K562 (cell line): Measurements from ENCODE around the gene DGCR2. TPM values are rescaled to one million over a fixed set of nuclear protein-coding genes. Genes with fewer than 3 reads are reported as not detected.

Experiments
- ADNP ChIP-seq: fragments of 200-800 bp; sonication (Bioruptor generic); IDR thresholded peaks from 2 replicates; pipeline ENCODE4 v1.6.1; 2016; ENCODE audit warnings: missing genetic modification characterization, missing compliant biosample characterization
- BHLHE40 ChIP-seq: IDR thresholded peaks from 2 replicates; pipeline ENCODE4 v1.6.1; 2011; ENCODE audit warnings: low read length, improper control_type of control experiment
- BMI1 ChIP-seq: fragments of 150-350 bp; IDR thresholded peaks from 2 replicates; pipeline ENCODE4 v1.6.1; 2014; ENCODE audit warnings: low read length
- CBX3 ChIP-seq, 2 experiments: IDR thresholded peaks; 1 replicate in 1 of 2; 2 replicates in 1 of 2; pipeline ENCODE4 v1.6.1; 2012; ENCODE audit warnings: inconsistent platforms in 2 of 2, low read length in 2 of 2, borderline replicate concordance in 1 of 2, control low read depth in 1 of 2
- CREB1 ChIP-seq, 2 experiments: sonication (generic) in 1 of 2; formaldehyde crosslinking in 1 of 2; IDR thresholded peaks; 2 replicates each; pipeline versions ENCODE4 v1.6.1 to v1.8.0; 2012 to 2022; ENCODE audit warnings: inconsistent platforms in 1 of 2, mild to moderate bottlenecking in 1 of 2, missing genetic modification reagents in 1 of 2, moderate library complexity in 1 of 2
- HDAC6 ChIP-seq: IDR thresholded peaks from 2 replicates; pipeline ENCODE4 v1.6.1; 2012; ENCODE audit warnings: low read depth, mild to moderate bottlenecking, control low read depth, inconsistent platforms, low read length, moderate library complexity
- HNRNPLL ChIP-seq: fragments of 200-400 bp; formaldehyde crosslinking; IDR thresholded peaks from 2 replicates; pipeline ENCODE4 v1.6.1; 2017; ENCODE audit warnings: low read length, low read depth, mild to moderate bottlenecking; ENCODE audit not compliant: poor library complexity, severe bottlenecking
- MBD1 ChIP-seq: fragments of 250-450 bp; sonication (Bioruptor Pico); IDR thresholded peaks from 2 replicates; pipeline ENCODE4 v1.8.0; 2022; ENCODE audit warnings: inconsistent platforms
- NFATC3 ChIP-seq: fragments of 450-650 bp; IDR thresholded peaks from 2 replicates; pipeline ENCODE4 v1.6.1; 2017; ENCODE audit warnings: mild to moderate bottlenecking
- PHB ChIP-seq: fragments of 250-450 bp; sonication (Bioruptor Pico); IDR thresholded peaks from 2 replicates; pipeline ENCODE4 v1.5.0; 2021
- PHTF2 ChIP-seq: fragments of 250-450 bp; sonication (Bioruptor Pico); IDR thresholded peaks from 2 replicates; pipeline ENCODE4 v1.5.0; 2021; ENCODE audit warnings: mild to moderate bottlenecking
- PURB ChIP-seq: sonication (generic); formaldehyde crosslinking; IDR thresholded peaks from 2 replicates; pipeline ENCODE4 v1.9.0; 2021; ENCODE audit warnings: low read depth, mild to moderate bottlenecking, missing genetic modification reagents
- PYGO2 ChIP-seq: fragments of 450-650 bp; IDR thresholded peaks from 2 replicates; pipeline ENCODE4 v1.6.1; 2016; ENCODE audit warnings: mild to moderate bottlenecking, missing genetic modification characterization, moderate library complexity, missing compliant biosample characterization
- SMAD2 ChIP-seq: fragments of 150-350 bp; IDR thresholded peaks from 2 replicates; pipeline ENCODE4 v1.6.1; 2014; ENCODE audit warnings: low read depth, mild to moderate bottlenecking, low read length
- ZBTB2 ChIP-seq: fragments of 450-650 bp; IDR thresholded peaks from 2 replicates; pipeline ENCODE4 v1.6.1; 2016; ENCODE audit warnings: antibody characterized with exemption
- ZNF277 ChIP-seq: fragments of 250-450 bp; sonication (Bioruptor Pico); IDR thresholded peaks from 2 replicates; pipeline ENCODE4 v1.8.0; 2022; ENCODE audit warnings: inconsistent platforms, mild to moderate bottlenecking, moderate library complexity, borderline replicate concordance
- ZNF384 ChIP-seq: IDR thresholded peaks from 2 replicates; pipeline ENCODE4 v1.6.1; 2012; ENCODE audit warnings: low read depth, low read length, improper control_type of control experiment
- polyA plus RNA-seq, 8 experiments: library from polyadenylated mRNA; depleted of rRNA in 4 of 8; stranded (reverse) in 5 of 8; unstranded in 3 of 8; fragments of >200 nt; fragmentation: Nextera tagmentation in 2 of 8; fragmentation: Illumina TruSeq in 1 of 8; extraction: Ambion mirVana in 2 of 8; extraction: Trizol in 1 of 8; gene quantifications; 2 replicates each; pipeline versions ENCODE4 v1.2.1 to v1.2.3, GENCODE V29; 2011 to 2014; ENCODE audit warnings: inconsistent platforms in 1 of 8, missing spikeins in 1 of 8
- total RNA-seq, 7 experiments: library from RNA; depleted of rRNA in 6 of 7; stranded (reverse); fragments of >200 nt in 6 of 7; fragmentation: Illumina TruSeq in 2 of 7; extraction: Trizol in 2 of 7; gene quantifications; 2 replicates each; pipeline versions ENCODE4 v1.2.1 to v1.2.3, GENCODE V29; 2011 to 2021; ENCODE audit warnings: low replicate concordance in 1 of 7
- TF ChIP-seq, protein P1 (sequence below): fragments of 250-450 bp; sonication (Bioruptor Pico); IDR thresholded peaks from 2 replicates; pipeline ENCODE4 v1.8.0; 2021; ENCODE audit warnings: borderline replicate concordance, mild to moderate bottlenecking, moderate library complexity; ENCODE audit not compliant: poor library complexity, severe bottlenecking
- TF ChIP-seq, protein P2 (sequence below), 3 experiments: fragments of 200-800 bp in 1 of 3; sonication (Bioruptor generic) in 1 of 3; sonication (generic) in 1 of 3; formaldehyde crosslinking in 1 of 3; IDR thresholded peaks; 2 replicates each; pipeline versions ENCODE4 v1.6.1 to v1.8.0; 2016 to 2022; ENCODE audit warnings: mild to moderate bottlenecking in 2 of 3, missing compliant biosample characterization in 2 of 3, missing genetic modification characterization in 2 of 3, missing genetic modification reagents in 1 of 3
- TF ChIP-seq, protein P3 (sequence below): sonication (generic); formaldehyde crosslinking; IDR thresholded peaks from 2 replicates; pipeline ENCODE4 v1.8.1; 2023; ENCODE audit warnings: mild to moderate bottlenecking, missing genetic modification reagents

DGCR2 gene
- total and polyA plus RNA-seq, 9 of the 15 experiments (the other 6 are each of a cell fraction or from before 2014, with no cell fraction given) = 0.69 to 101 (median 56.4) TPM

DNA sequence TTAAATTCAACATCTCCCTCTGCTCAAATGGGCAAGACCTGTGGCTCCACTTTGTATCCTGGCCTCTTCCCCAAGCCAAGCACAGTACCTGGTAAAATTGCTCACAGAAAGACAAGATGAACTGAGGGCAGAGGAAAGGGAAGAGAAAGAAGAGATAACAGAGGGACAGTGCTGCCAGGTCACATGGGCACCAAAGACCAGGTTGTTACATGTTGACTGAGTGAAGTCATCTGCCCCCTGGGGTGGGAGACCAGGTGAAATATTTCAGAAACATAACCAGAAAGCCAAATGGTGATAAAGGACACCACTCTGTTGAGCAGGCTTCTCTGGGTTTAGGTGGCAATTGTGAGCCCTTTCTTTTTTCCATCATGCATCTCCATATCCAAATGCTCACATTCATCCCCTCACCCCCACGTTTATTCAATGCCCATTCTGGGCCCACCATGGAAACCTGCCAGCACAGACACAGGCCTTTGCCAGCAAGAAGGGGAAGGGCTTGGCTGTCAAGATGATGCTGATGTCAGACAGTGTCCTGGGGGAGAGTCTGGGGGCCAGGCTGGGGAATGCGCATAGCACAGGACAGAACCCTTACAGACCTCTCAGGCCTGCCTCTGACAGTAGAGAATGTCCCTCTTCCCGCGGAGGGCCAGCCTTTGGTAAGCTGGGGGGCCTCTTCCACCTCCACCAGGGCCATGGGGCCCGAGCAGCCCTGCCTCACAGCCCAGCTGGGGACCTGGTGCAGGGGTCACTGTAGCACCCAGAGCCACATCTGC, 51.6 kb downstream of the DGCR2 start (continued):
- TF ChIP-seq, protein P1, sequence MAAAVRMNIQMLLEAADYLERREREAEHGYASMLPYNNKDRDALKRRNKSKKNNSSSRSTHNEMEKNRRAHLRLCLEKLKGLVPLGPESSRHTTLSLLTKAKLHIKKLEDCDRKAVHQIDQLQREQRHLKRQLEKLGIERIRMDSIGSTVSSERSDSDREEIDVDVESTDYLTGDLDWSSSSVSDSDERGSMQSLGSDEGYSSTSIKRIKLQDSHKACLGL (CRISPR knock-in tag) = no peak
- TF ChIP-seq ADNP (tag) (no peak), BHLHE40 (no peak), ZBTB2 (no peak), HDAC6 (0 out of 2 replicates have a peak, but pooled peaks have one; percentile 60), PHB (CRISPR knock-in tag) (peak; percentile 59; the same call in 1 of the 2 replicates), BMI1 (no peak), NFATC3 (no peak), CREB1 (IDR thresholded peaks at IDR 0.05) (no peak), CREB1 (CRISPR knock-in tag; IDR thresholded peaks at IDR 0.05) (0 out of 2 replicates have a peak, but pooled peaks have one; percentile 15), PHTF2 (CRISPR knock-in tag) (no peak), HNRNPLL (no peak), PYGO2 (tag) (no peak), SMAD2 (no peak), ZNF277 (CRISPR knock-in tag) (no peak), CBX3 (IDR thresholded peaks at IDR 0.05; ENCODE audit: borderline replicate concordance in 1 of 2, low read length in 2 of 2) (peak in 1 of 2 experiments; percentile 20; a peak in 1 of 3 replicates), MBD1 (CRISPR knock-in tag) (no peak), PURB (CRISPR knock-in tag) (no peak), ZNF384 (no peak)
- TF ChIP-seq, protein P2, sequence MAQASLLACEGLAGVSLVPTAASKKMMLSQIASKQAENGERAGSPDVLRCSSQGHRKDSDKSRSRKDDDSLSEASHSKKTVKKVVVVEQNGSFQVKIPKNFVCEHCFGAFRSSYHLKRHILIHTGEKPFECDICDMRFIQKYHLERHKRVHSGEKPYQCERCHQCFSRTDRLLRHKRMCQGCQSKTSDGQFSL (CRISPR knock-in tag; IDR thresholded peaks at IDR 0.05) = no peak
- TF ChIP-seq, protein P2 (tag; IDR thresholded peaks at IDR 0.05) = no peak
- TF ChIP-seq, protein P3, sequence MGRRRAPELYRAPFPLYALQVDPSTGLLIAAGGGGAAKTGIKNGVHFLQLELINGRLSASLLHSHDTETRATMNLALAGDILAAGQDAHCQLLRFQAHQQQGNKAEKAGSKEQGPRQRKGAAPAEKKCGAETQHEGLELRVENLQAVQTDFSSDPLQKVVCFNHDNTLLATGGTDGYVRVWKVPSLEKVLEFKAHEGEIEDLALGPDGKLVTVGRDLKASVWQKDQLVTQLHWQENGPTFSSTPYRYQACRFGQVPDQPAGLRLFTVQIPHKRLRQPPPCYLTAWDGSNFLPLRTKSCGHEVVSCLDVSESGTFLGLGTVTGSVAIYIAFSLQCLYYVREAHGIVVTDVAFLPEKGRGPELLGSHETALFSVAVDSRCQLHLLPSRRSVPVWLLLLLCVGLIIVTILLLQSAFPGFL = no peak
